Neural progenitor cell (in vitro differentiated cells): Measurements from ENCODE around the gene CEP120.

Experiments used
- EZH2 ChIP-seq: fragments of 200-600 bp; sonication (generic); IDR thresholded peaks from 2 replicates; pipeline ENCODE4 v1.6.1; 2017; ENCODE audit warnings: antibody characterized with exemption, mild to moderate bottlenecking, moderate library complexity
- EZH2phosphoT487 ChIP-seq: fragments of 200-600 bp; sonication (generic); IDR thresholded peaks from 2 replicates; pipeline ENCODE4 v1.6.1; 2017; ENCODE audit warnings: antibody characterized with exemption
- TF ChIP-seq, protein P1 (sequence below): fragments of 200-600 bp; sonication (generic); IDR thresholded peaks from 2 replicates; pipeline ENCODE4 v1.5.1; 2017; ENCODE audit warnings: antibody characterized with exemption, mild to moderate bottlenecking

DNA sequence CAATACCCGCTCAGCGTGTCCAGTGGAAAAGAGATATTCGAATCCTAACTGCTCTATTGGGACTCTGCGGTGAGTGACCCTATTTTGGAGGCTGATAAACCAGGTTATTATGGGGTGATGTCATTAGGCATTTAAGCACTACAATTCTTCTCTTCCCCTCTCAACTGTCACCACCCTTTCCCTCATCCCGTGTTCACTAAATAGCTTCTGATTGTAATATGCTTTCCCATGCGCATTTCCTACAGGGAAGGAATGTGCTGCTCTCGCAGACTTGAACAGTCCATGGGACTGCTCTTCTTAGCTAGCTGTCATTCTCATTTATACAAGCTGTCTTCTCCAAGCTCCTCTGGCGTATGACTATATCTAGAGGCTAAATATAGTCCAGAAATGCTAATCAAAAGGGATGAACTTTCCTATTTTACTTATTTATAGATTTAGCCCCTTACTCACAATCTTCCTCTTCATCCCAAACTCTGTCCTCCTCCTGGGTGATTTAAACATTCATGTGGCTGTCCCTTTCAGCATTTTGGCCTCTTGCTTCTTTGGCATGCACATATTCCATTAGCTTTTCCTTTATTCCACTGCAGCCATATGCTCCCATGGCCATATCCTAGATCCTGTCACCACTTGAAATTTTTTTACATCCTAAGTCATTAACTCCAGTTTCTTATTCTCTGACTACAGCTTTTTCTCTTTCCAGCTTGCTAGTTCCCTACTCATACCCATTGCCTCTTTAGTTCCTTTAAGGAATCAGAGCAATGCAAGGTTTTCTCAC lies 49.1 kb upstream of the CEP120 start:
- TF ChIP-seq, protein P1, sequence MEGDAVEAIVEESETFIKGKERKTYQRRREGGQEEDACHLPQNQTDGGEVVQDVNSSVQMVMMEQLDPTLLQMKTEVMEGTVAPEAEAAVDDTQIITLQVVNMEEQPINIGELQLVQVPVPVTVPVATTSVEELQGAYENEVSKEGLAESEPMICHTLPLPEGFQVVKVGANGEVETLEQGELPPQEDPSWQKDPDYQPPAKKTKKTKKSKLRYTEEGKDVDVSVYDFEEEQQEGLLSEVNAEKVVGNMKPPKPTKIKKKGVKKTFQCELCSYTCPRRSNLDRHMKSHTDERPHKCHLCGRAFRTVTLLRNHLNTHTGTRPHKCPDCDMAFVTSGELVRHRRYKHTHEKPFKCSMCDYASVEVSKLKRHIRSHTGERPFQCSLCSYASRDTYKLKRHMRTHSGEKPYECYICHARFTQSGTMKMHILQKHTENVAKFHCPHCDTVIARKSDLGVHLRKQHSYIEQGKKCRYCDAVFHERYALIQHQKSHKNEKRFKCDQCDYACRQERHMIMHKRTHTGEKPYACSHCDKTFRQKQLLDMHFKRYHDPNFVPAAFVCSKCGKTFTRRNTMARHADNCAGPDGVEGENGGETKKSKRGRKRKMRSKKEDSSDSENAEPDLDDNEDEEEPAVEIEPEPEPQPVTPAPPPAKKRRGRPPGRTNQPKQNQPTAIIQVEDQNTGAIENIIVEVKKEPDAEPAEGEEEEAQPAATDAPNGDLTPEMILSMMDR = no peak
- TF ChIP-seq EZH2 = no peak
- no peak for TF ChIP-seq EZH2phosphoT487
